HL-60/S4 treated with retinoic acid at 250 ng/mL for 4 days and 3 days (cell line): ENCODE measurements around the gene NANOS2.
"Not testable (repeated sequence)": the region's sequence is repeated elsewhere in the genome, so short reads cannot be mapped to it uniquely, and the experiment has no call there.

Experiments used
- in situ Hi-C: fragments of 300-500 bp; cut with MboI; formaldehyde crosslinking; loops from 2 replicates; pipeline ENCODE4 v1.7.0; 2022; ENCODE audit warnings: low sequenced_read_pairs

The NANOS2 gene

GRCh38 chr19:45878043-45878794 lies 36.4 kb downstream of the NANOS2 start:
- in situ Hi-C loops = no loop called here

GRCh38 chr19:45876411-45877197 lies 38.0 kb downstream of the NANOS2 start:
- in situ Hi-C loops = no loop called here

GRCh38 chr19:45876161-45876410 lies 38.5 kb downstream of the NANOS2 start:
- in situ Hi-C loops = no loop called here

- in situ Hi-C loops = no loop called here
These were observed 40.0 kb downstream of the NANOS2 start for GRCh38 chr19:45874620-45874966.

- in situ Hi-C loops = no loop called here
These were observed 41.3 kb downstream of the NANOS2 start for GRCh38 chr19:45873219-45873772.

GRCh38 chr19:45872095-45872919 lies 42.3 kb downstream of the NANOS2 start:
- in situ Hi-C loops = no loop called here

GRCh38 chr19:45870798-45871197 lies 43.8 kb downstream of the NANOS2 start:
- in situ Hi-C loops = no loop called here

GRCh38 chr19:45867241-45867640 lies 47.3 kb downstream of the NANOS2 start:
- in situ Hi-C loops = not testable (repeated sequence)

GRCh38 chr19:45866400-45867176 lies 48.0 kb downstream of the NANOS2 start:
- in situ Hi-C loops = no loop called here

GRCh38 chr19:45865269-45865948 lies 49.2 kb downstream of the NANOS2 start:
- in situ Hi-C loops = no loop called here

GRCh38 chr19:45864629-45865082 lies 49.9 kb downstream of the NANOS2 start:
- in situ Hi-C loops = no loop called here

GRCh38 chr19:45863840-45864628 lies 50.5 kb downstream of the NANOS2 start, which contains the start of gene FOXA3:
Gene FOXA3, plus strand, starts transcription at chr19:45864326. Its CDS starts 131 bp downstream, at chr19:45864457.
- in situ Hi-C loops = no loop called here

GRCh38 chr19:45863335-45863839 lies 51.2 kb downstream of the NANOS2 start:
- in situ Hi-C loops = no loop called here
